ENCODE results near the gene SNX8. TPM values are rescaled to one million over a fixed set of nuclear protein-coding genes. Genes with fewer than 3 reads are reported as not detected.
"Not testable (repeated sequence)": the region's sequence is repeated elsewhere in the genome, so short reads cannot be mapped to it uniquely, and the experiment has no call there.

Gene SNX8
- polyA plus RNA-seq, 2 of the 4 experiments (the other 2 are of a cell fraction): 21.2 to 36.3 TPM

DNA sequence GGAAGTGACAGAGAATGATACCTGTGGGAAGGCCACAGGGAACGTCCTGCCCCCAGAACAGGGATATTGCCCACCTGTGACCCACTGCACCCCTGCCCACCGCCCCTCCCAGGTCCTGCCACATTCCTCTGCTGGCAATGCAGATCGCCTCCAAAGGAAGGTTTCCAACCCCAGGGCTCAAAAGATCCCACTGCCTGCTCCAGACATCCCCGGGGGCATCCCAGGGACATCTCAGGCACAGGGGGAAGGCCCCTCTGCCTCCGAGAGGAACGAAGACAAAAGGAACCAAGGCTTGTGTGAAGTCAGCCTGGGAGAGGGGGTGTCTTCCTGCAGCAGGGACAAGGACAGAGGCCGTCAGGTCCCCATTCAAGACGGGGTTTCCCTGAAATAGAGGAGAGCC lies 43.7 kb downstream of the SNX8 start (continued):
- TF ChIP-seq ZC3H11A (IDR thresholded peaks at IDR 0.05): no peak
- TF ChIP-seq CBX2 (IDR thresholded peaks at IDR 0.05; ENCODE audit: borderline replicate concordance, low read depth): no peak
- no peak for TF ChIP-seq CTCF (IDR thresholded peaks at IDR 0.05)
- TF ChIP-seq CHD4 (IDR thresholded peaks at IDR 0.05; ENCODE audit: borderline replicate concordance): no peak
- TF ChIP-seq HDAC2 (IDR thresholded peaks at IDR 0.05): no peak
- no peak for TF ChIP-seq KDM1A (IDR thresholded peaks at IDR 0.05; ENCODE audit: low read depth)

DNA sequence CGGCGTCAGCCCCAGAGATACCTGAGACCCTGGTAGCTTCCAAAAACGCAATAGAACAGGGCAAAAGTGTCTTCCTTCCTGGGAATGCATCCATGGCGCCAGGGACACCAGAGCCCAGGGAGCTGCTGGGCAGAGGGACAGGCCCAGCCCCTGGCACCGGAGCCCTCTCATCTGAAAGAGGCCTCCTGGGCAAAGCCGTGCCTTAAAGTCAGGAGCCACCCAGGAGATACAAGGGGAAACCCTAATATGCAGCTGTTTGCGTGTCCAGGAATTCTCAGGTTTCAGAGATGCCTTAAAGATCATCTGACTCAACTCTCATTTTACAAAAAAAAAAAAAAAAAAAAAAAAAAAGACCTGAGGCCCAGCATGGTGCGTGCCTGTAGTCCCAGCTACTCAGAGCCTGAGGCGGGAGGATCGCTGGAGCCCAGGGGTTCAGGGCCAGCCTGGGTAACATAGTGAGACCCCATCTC lies 44.2 kb downstream of the SNX8 start:
- no peak overlapping the region; a peak in 1 of 6 replicates for H3K27ac ChIP-seq
- no peak for TF ChIP-seq HDAC2 (IDR thresholded peaks at IDR 0.05)
- TF ChIP-seq KDM1A (IDR thresholded peaks at IDR 0.05; ENCODE audit: low read depth): no peak
- TF ChIP-seq PBX3 (IDR thresholded peaks at IDR 0.05): no peak
- TF ChIP-seq BCL3 (IDR thresholded peaks at IDR 0.05): no peak
- no peak for TF ChIP-seq POLR2A (IDR thresholded peaks at IDR 0.05; ENCODE audit: low read length)
- TF ChIP-seq PHF8 (IDR thresholded peaks at IDR 0.05; ENCODE audit: borderline replicate concordance, low read depth): no peak
- no peak for TF ChIP-seq EHMT2 (IDR thresholded peaks at IDR 0.05; ENCODE audit: low read depth)
- TF ChIP-seq ZNF302 (CRISPR knock-in tag; IDR thresholded peaks at IDR 0.05): no peak
- TF ChIP-seq SMC3 (IDR thresholded peaks at IDR 0.05): no peak
- TF ChIP-seq, protein P1, sequence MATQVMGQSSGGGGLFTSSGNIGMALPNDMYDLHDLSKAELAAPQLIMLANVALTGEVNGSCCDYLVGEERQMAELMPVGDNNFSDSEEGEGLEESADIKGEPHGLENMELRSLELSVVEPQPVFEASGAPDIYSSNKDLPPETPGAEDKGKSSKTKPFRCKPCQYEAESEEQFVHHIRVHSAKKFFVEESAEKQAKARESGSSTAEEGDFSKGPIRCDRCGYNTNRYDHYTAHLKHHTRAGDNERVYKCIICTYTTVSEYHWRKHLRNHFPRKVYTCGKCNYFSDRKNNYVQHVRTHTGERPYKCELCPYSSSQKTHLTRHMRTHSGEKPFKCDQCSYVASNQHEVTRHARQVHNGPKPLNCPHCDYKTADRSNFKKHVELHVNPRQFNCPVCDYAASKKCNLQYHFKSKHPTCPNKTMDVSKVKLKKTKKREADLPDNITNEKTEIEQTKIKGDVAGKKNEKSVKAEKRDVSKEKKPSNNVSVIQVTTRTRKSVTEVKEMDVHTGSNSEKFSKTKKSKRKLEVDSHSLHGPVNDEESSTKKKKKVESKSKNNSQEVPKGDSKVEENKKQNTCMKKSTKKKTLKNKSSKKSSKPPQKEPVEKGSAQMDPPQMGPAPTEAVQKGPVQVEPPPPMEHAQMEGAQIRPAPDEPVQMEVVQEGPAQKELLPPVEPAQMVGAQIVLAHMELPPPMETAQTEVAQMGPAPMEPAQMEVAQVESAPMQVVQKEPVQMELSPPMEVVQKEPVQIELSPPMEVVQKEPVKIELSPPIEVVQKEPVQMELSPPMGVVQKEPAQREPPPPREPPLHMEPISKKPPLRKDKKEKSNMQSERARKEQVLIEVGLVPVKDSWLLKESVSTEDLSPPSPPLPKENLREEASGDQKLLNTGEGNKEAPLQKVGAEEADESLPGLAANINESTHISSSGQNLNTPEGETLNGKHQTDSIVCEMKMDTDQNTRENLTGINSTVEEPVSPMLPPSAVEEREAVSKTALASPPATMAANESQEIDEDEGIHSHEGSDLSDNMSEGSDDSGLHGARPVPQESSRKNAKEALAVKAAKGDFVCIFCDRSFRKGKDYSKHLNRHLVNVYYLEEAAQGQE (IDR thresholded peaks at IDR 0.05): no peak
- TF ChIP-seq BHLHE40 (IDR thresholded peaks at IDR 0.05; ENCODE audit: low read depth, low read length): no peak
- no peak for TF ChIP-seq ZC3H11A (IDR thresholded peaks at IDR 0.05)
- TF ChIP-seq TP53 (CRISPR knock-in tag; IDR thresholded peaks at IDR 0.05): no peak
- no peak for TF ChIP-seq CBX8 (IDR thresholded peaks at IDR 0.05)
- no peak for TF ChIP-seq EP300 (IDR thresholded peaks at IDR 0.05)
- TF ChIP-seq RAD21 (conservative IDR thresholded peaks at IDR 0.05 in 1 of 2, IDR thresholded peaks at IDR 0.05 in 1 of 2): no peak
- TF ChIP-seq CHD2 (IDR thresholded peaks at IDR 0.05; ENCODE audit: low read length, partially characterized antibody): no peak
- TF ChIP-seq EHF (CRISPR knock-in tag; IDR thresholded peaks at IDR 0.05): no peak
- no peak for TF ChIP-seq GATA3 (IDR thresholded peaks at IDR 0.05; ENCODE audit: borderline replicate concordance)
- no peak for TF ChIP-seq KDM5A (IDR thresholded peaks at IDR 0.05)
- POLR2A ChIA-PET: no interaction called here
- DNase-seq (ENCODE audit: low read depth in 1 of 2, low spot score in 1 of 2) (no peak), ATAC-seq (peak in 1 of 2 experiments; percentile 11; a peak in 2 of 6 replicates), FAIRE-seq (no peak)
- no peaks in the 10 kb centered on the region for H3K9me3 ChIP-seq
- WGBS (ENCODE audit: missing lambda C conversion rate): 82% methylated on average over 7 of the region's 10 CpGs
- no peak overlapping the region for H3K4me3 ChIP-seq
- H3K4me2 ChIP-seq: no peak overlapping the region
- CTCF ChIA-PET: no interaction called here
- H3K4me1 ChIP-seq: peaks cover 9% of the 10 kb centered on the region

GRCh38 chr7:2269089-2269990 lies 44.9 kb downstream of the SNX8 start:
- peak in 1 of 2 experiments; percentile 46; a peak in 3 of 6 replicates for ATAC-seq
- DNase-seq (ENCODE audit: low read depth in 1 of 2, low spot score in 1 of 2); CTCF ChIA-PET: not testable (repeated sequence)

More at GRCh38 chr7:2269089-2269990, 44.9 kb downstream of the SNX8 start:
- H3K4me1 ChIP-seq, H3K4me3 ChIP-seq, POLR2A ChIA-PET, FAIRE-seq, H3K4me2 ChIP-seq, H3K9me3 ChIP-seq, H3K27ac ChIP-seq: not testable (repeated sequence)
- WGBS (ENCODE audit: missing lambda C conversion rate): 73% methylated on average over 11 of the region's 18 CpGs

Measured in A549 (cell line).